CD4-positive, alpha-beta T cell treated with Interferon alpha-2 for 1 hour (primary cell): ENCODE measurements around the gene SLC35F1.
"Not testable (repeated sequence)": the region's sequence is repeated elsewhere in the genome, so short reads cannot be mapped to it uniquely, and the experiment has no call there.

Experiments used
- DNase-seq, 2 donors: peaks; one replicate each; pipeline ENCODE4 v3.0.0-alpha.2; 2020 to 2022

SLC35F1 gene

GRCh38 chr6:118016532-118016931 lies 109.5 kb downstream of the SLC35F1 start:
- DNase-seq, result no peak

GRCh38 chr6:118017301-118017848 lies 110.3 kb downstream of the SLC35F1 start:
- no peak for DNase-seq

GRCh38 chr6:118023771-118024170 lies 116.7 kb downstream of the SLC35F1 start:
- DNase-seq, result no peak

GRCh38 chr6:118029967-118030366 lies 122.9 kb downstream of the SLC35F1 start:
- no peak for DNase-seq

- DNase-seq, result not testable (repeated sequence)
These were observed 130.4 kb downstream of the SLC35F1 start for GRCh38 chr6:118037479-118037878.

GRCh38 chr6:118042855-118043254 lies 135.8 kb downstream of the SLC35F1 start:
- no peak for DNase-seq

GRCh38 chr6:118044275-118044674 lies 137.2 kb downstream of the SLC35F1 start:
- no peak for DNase-seq

GRCh38 chr6:118054082-118054481 lies 147.0 kb downstream of the SLC35F1 start:
- DNase-seq, result no peak

- no peak for DNase-seq
These were observed 154.6 kb downstream of the SLC35F1 start for GRCh38 chr6:118061666-118062065.

GRCh38 chr6:118080547-118080946 lies 173.5 kb downstream of the SLC35F1 start:
- DNase-seq, result no peak

GRCh38 chr6:118083711-118084110 lies 176.6 kb downstream of the SLC35F1 start:
- no peak for DNase-seq

- DNase-seq, result no peak
These were observed 178.6 kb downstream of the SLC35F1 start for GRCh38 chr6:118085665-118086064.

GRCh38 chr6:118086159-118086558 lies 179.1 kb downstream of the SLC35F1 start:
- no peak for DNase-seq

- DNase-seq, result no peak
These were observed 185.0 kb downstream of the SLC35F1 start for GRCh38 chr6:118092086-118092485.

- no peak for DNase-seq
These were observed 190.5 kb downstream of the SLC35F1 start for GRCh38 chr6:118097576-118097975.

GRCh38 chr6:118100717-118101116 lies 193.7 kb downstream of the SLC35F1 start:
- DNase-seq, result no peak

GRCh38 chr6:118101220-118101619 lies 194.2 kb downstream of the SLC35F1 start:
- no peak for DNase-seq

GRCh38 chr6:118101831-118102345 lies 194.8 kb downstream of the SLC35F1 start:
- DNase-seq, result no peak

GRCh38 chr6:118102401-118102800 lies 195.3 kb downstream of the SLC35F1 start:
- no peak for DNase-seq

- no peak for DNase-seq
These were observed 196.5 kb downstream of the SLC35F1 start for GRCh38 chr6:118103381-118104146.

- DNase-seq, result no peak
These were observed 215.2 kb downstream of the SLC35F1 start for GRCh38 chr6:118122161-118122725.

- no peak for DNase-seq
These were observed 215.7 kb downstream of the SLC35F1 start for GRCh38 chr6:118122801-118123200.

- no peak for DNase-seq
These were observed 216.5 kb downstream of the SLC35F1 start for GRCh38 chr6:118123503-118124037.

- DNase-seq, result no peak
These were observed 217.8 kb downstream of the SLC35F1 start for GRCh38 chr6:118124851-118125250.
